Lower leg skin (tissue), 4 donors: Measurements from ENCODE around the gene KIF1B. TPM values are rescaled to one million over a fixed set of nuclear protein-coding genes. Genes with fewer than 3 reads are reported as not detected.

ENCODE experiments used
- DNase-seq, 2 donors: peaks; one replicate each; pipeline ENCODE4 v3.0.0-alpha.2; 2019; ENCODE audit warnings: low spot score in 2 of 2
- H3K4me3 ChIP-seq: fragments of 200-600 bp; sonication (generic); 2 replicates; pipeline ENCODE4 v1.5.1; 2017; ENCODE audit warnings: mild to moderate bottlenecking, low read depth; ENCODE audit not compliant: poor library complexity, severe bottlenecking
- CTCF ChIP-seq, 3 donors: fragments of 450-650 bp; IDR thresholded peaks; one replicate each; pipeline ENCODE4 v1.5.1; 2016; ENCODE audit warnings: antibody characterized with exemption in 3 of 3, mild to moderate bottlenecking in 3 of 3, moderate library complexity in 2 of 3
- POLR2A ChIP-seq, 2 donors: fragments of 450-650 bp; IDR thresholded peaks; one replicate each; pipeline ENCODE4 v1.6.1; 2016 to 2017; ENCODE audit warnings: antibody characterized with exemption in 2 of 2, mild to moderate bottlenecking in 1 of 2, moderate library complexity in 1 of 2
- WGBS, 2 donors: methylation state at CpG; one replicate each; pipeline ENCODE4 v1.1.5; 2018; 5-methylcytosine and 5-hydroxymethylcytosine counted together
- intact Hi-C: fragments of 100-400 bp; cut with DNase I; formaldehyde crosslinking; loops from one replicate; pipeline ENCODE4 v1.15.0; 2023; ENCODE audit warnings: low total_unique reads
- total RNA-seq, 4 donors: library from RNA; depleted of rRNA; stranded (reverse); fragments of >200 nt; gene quantifications; one replicate each; pipeline ENCODE4 v1.1.0, GENCODE V29; 2016

The KIF1B gene
- total RNA-seq, 4 donors from 2014 or later, result 44.1 to 53.1 (median 46.0) TPM

GRCh38 chr1:10232163-10232562 is 21.8 kb downstream of the KIF1B start:
- DNase-seq, result peak in 1 of 2 donors; percentile 26
- WGBS, 2 donors, result 46 to 60% methylated on average over 5 of the region's 5 CpGs
- intact Hi-C loops, result no loop called here
- no peak overlapping the region for H3K4me3 ChIP-seq
- TF ChIP-seq CTCF (IDR thresholded peaks at IDR 0.05) (no peak), POLR2A (IDR thresholded peaks at IDR 0.05) (no peak)

GRCh38 chr1:10236405-10237156 is 26.2 kb downstream of the KIF1B start:
- intact Hi-C loops, result no loop called here
- 73 to 76% methylated on average over 2 of the region's 2 CpGs for WGBS, 2 donors
- TF ChIP-seq POLR2A (IDR thresholded peaks at IDR 0.05), result no peak
- TF ChIP-seq CTCF (IDR thresholded peaks at IDR 0.05), result no peak
- DNase-seq, result peak in 1 of 2 donors; percentile 21
- no peak overlapping the region for H3K4me3 ChIP-seq

GRCh38 chr1:10237157-10237539 is 26.8 kb downstream of the KIF1B start:
- no peak for DNase-seq
- WGBS, 2 donors, result 77 to 83% methylated on average over 1 of the region's 1 CpG
- intact Hi-C loops, result no loop called here
- H3K4me3 ChIP-seq, result no peak overlapping the region
- TF ChIP-seq CTCF (IDR thresholded peaks at IDR 0.05), result no peak
- TF ChIP-seq POLR2A (IDR thresholded peaks at IDR 0.05), result no peak

- intact Hi-C loops, result no loop called here
- TF ChIP-seq CTCF (IDR thresholded peaks at IDR 0.05), result no peak
- no peak for TF ChIP-seq POLR2A (IDR thresholded peaks at IDR 0.05)
- no peak overlapping the region for H3K4me3 ChIP-seq
- WGBS, 2 donors, result 89 to 90% methylated on average over 7 of the region's 7 CpGs
- peak in 1 of 2 donors; percentile 10 for DNase-seq
These were observed 31.8 kb downstream of the KIF1B start for GRCh38 chr1:10242135-10242534.

- intact Hi-C loops, result no loop called here
- WGBS, 2 donors, result 77 to 88% methylated on average over 6 of the region's 6 CpGs
- TF ChIP-seq CTCF (IDR thresholded peaks at IDR 0.05), result no peak
- no peak for TF ChIP-seq POLR2A (IDR thresholded peaks at IDR 0.05)
These were observed 32.4 kb downstream of the KIF1B start for GRCh38 chr1:10242811-10243210.

GRCh38 chr1:10245674-10246073 is 35.3 kb downstream of the KIF1B start:
- H3K4me3 ChIP-seq, result no peak overlapping the region
- 76 to 78% methylated on average over 3 of the region's 3 CpGs for WGBS, 2 donors
- no peak for DNase-seq
- intact Hi-C loops, result no loop called here
- TF ChIP-seq POLR2A (IDR thresholded peaks at IDR 0.05), result no peak

More at GRCh38 chr1:10242811-10243210, 32.4 kb downstream of the KIF1B start:
- H3K4me3 ChIP-seq, result no peak overlapping the region
- no peak for DNase-seq
